Fibroblast of pulmonary artery (primary cell): ENCODE results near the gene PSMD12.
"Not testable (repeated sequence)": the region's sequence is repeated elsewhere in the genome, so short reads cannot be mapped to it uniquely, and the experiment has no call there.

Experiments
- DNase-seq: peaks from one replicate; pipeline ENCODE4 v3.0.0-alpha.2; 2010; ENCODE audit warnings: low read depth
- H3K4me3 ChIP-seq: replicated peaks from 2 replicates; pipeline ENCODE4 v1.5.1; 2011; ENCODE audit warnings: low read depth, mild to moderate bottlenecking, control low read depth, low read length, moderate library complexity
- CTCF ChIP-seq: IDR thresholded peaks from 2 replicates; pipeline ENCODE4 v1.5.1; 2011; ENCODE audit warnings: mild to moderate bottlenecking, control low read depth, low read length, inconsistent platforms; ENCODE audit errors: missing control alignments

The PSMD12 gene

GRCh38 chr17:67323445-67323844 lies 42.9 kb downstream of the PSMD12 start:
- H3K4me3 ChIP-seq, result no peak overlapping the region
- no peak for DNase-seq
- TF ChIP-seq CTCF, result no peak

- no peak for DNase-seq
- H3K4me3 ChIP-seq, result no peak overlapping the region
- no peak for TF ChIP-seq CTCF
Measured at GRCh38 chr17:67322042-67322787, 44.2 kb downstream of the PSMD12 start.

DNA sequence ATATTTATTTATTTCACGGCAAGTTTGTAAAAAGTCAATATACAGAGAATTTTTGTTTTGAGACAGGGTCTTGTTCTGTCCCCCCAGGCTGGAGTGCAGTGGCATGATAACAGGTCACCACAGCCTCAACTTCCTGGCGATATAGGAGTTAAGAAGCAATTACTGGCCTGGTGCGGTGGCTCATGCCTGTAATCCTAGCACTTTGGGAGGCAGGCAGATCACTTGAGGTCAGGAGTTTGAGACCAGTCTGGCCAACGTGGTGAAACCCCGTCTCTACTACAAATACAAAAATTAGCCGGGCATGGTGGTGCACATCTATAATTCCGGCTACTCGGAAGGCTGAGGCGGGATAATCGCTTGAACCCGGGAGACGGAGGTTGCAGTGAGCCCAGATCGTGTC lies 44.9 kb downstream of the PSMD12 start:
- not testable (repeated sequence) for DNase-seq, H3K4me3 ChIP-seq

DNA sequence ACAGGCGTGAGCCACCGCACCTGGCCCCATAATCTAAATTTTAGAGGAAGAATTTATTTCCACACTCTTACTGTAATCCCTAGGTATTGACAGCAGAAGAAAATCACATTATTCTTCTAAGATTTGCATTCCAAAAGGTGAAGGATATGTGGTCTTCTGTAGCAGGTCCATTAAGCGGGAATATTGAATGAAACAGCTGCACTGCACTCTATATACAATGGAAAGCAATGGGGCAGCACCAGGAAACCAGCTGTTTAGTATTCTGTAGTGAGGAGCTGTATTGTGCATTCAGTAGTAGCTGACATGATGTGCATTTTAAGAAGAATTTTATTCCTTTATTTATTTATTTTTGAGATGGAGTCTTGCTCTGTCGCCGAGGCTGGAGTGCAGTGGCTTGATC lies 49.6 kb downstream of the PSMD12 start:
- no peak for DNase-seq
- TF ChIP-seq CTCF, result no peak
- H3K4me3 ChIP-seq, result no peak overlapping the region

DNA sequence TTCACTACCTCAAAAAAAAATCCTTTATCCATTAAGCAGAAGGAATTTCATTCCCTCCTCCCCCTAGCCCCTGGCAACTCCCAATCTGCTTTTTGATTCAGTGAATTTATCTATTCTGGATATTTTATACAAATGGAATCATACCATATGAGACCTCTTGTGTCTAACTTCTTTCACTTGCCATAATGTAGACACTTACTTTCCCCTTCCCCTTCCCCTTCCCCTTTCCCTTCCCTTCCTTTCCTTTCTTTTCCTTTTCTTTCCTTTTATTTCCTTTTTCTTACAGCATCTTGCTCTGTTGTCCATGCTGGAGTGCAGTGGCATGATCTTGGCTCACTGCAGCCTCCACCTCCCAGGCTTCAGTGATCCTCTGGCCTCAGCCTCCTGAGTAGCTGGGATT lies 50.5 kb downstream of the PSMD12 start:
- DNase-seq, result no peak
- H3K4me3 ChIP-seq, result no peak overlapping the region

DNA sequence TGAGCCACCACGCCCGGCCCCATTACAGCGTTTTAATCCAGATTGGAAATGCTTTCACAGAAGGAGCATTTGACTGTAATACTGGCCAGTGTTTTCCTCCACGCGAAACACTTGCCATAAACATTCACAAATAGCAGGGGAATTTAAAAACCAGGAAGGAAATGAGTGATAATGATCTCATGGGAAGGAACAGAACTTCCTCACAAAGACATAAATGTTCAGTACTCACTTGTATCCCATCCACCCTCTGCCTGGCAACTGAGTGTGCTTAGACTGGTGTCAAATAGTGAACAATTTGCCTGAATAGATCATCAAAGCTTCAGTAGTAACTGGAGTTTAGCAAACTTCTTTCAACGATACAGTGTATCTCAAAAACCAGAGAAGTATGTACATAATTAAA lies 54.1 kb downstream of the PSMD12 start:
- H3K4me3 ChIP-seq, result no peak overlapping the region
- DNase-seq, result no peak
- no peak for TF ChIP-seq CTCF

More for the DNA sequence above, 50.5 kb downstream of the PSMD12 start:
- no peak for TF ChIP-seq CTCF

DNA sequence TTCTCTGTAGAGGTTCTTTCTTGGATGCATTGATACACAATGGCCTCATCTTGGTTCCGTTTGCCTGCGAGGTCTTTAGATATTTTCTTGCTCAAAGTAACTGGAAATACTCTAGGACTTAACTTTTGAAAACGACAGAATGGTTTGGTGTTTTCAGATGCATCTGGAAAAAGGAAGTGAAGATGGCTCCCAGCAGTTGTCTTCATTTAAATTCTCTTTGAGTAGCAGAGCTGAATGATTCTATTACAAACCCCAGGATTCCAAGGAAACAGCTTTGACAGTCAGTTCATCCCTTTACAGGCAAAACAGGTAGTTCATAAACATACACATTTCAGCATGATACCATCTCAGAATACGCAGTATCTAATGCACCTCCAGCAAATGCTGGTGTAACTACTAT lies 54.8 kb downstream of the PSMD12 start:
- TF ChIP-seq CTCF, result no peak
- H3K4me3 ChIP-seq, result no peak overlapping the region
- no peak for DNase-seq
